GM19193 (cell line): Measurements from ENCODE around the gene NXNL1.

ENCODE experiments used
- POLR2A ChIP-seq: IDR thresholded peaks from 4 replicates; pipeline ENCODE4 v1.6.1; 2011; ENCODE audit not compliant: insufficient read depth, insufficient read length; ENCODE audit errors: extremely low read depth

NXNL1 gene

DNA sequence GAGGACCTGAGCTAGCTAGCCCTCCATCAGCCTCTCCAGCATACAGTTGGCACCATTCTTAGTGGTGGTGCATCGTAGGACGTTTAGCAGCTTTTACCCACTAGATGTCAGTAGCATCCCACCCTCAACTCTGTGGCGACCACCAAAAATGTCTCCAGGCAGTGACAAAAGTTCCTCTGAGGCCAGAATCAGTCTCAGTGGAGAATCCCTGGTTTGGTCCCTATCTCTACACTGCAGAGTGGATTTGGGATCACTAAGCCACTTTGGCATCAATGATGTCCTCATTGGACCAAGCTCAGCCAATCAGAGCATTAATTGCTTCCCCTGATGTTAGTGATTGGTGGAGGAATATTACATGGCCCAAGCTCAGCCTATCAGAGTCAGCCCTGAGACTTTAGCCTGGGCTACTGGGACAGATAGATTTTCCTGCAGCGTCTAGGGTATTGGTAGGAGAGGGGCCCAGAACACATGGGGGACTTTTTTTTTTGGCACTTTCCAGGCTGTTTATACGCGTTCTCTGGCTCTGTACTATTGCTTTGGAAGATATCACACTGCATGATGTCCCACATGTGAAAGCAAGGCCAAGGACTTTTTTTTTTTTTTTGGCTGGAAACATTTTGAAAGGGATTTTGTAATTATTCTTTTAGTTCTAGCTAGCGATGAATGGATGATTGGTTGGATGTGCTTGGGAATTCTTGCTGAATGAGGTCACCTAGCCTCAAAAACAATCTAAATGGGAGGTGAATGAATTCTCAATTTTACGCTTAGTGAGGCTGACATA is 19.3 kb downstream of the NXNL1 start:
- TF ChIP-seq POLR2A, result no peak

- no peak for TF ChIP-seq POLR2A
These were observed 23.9 kb downstream of the NXNL1 start for GRCh38 chr19:17436874-17437267.

GRCh38 chr19:17436094-17436873 is 24.4 kb downstream of the NXNL1 start:
- TF ChIP-seq POLR2A, result no peak

- TF ChIP-seq POLR2A, result no peak
These were observed 25.5 kb downstream of the NXNL1 start for GRCh38 chr19:17435218-17435617.

GRCh38 chr19:17431417-17431816 is 29.3 kb downstream of the NXNL1 start:
- TF ChIP-seq POLR2A, result no peak

DNA sequence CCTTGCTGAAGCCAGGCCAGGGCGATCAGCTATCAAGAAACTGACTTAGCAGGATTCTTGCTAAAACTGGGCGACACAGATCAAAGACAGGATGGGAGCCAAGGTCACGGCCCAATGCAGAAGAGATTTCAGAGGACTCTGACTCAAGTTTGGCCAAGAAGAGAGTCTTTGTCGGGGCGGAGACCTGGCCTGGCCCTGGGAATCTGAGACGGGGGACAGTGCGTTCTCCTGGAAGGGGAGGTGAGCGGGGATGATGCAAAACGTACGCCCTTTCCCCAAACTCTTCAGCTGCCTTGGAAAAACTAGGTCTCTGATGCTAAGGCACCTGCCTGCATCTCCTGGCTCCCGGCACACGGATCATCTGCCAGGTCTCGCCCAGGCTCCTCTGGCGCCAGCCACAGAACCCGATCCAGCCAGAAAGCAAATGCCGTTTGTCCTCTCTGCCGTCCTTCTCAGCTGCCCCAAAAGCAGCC is 31.0 kb downstream of the NXNL1 start:
- no peak for TF ChIP-seq POLR2A

GRCh38 chr19:17424743-17425365 is 35.9 kb downstream of the NXNL1 start:
- no peak for TF ChIP-seq POLR2A

GRCh38 chr19:17423429-17424208 is 37.1 kb downstream of the NXNL1 start:
- TF ChIP-seq POLR2A, result no peak

DNA sequence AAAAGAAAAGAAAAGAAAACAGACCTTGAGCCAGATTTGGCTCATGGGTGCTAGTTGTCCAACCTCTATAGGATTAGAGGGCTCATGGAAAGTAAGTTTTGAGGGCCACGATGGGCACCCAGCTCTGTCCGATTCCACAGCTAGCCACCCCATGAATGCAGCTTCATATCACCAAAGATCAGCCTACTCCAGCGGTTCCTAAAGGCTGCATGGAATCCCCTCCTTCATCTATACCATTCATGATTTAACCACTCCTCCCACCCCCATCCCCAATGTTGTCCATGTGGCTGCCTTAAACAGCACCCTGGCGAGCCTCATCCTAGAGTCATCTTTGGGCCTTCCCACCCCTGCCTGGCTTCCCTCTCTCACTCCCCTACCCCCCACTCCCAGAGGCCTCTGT is 38.8 kb downstream of the NXNL1 start:
- TF ChIP-seq POLR2A, result no peak

DNA sequence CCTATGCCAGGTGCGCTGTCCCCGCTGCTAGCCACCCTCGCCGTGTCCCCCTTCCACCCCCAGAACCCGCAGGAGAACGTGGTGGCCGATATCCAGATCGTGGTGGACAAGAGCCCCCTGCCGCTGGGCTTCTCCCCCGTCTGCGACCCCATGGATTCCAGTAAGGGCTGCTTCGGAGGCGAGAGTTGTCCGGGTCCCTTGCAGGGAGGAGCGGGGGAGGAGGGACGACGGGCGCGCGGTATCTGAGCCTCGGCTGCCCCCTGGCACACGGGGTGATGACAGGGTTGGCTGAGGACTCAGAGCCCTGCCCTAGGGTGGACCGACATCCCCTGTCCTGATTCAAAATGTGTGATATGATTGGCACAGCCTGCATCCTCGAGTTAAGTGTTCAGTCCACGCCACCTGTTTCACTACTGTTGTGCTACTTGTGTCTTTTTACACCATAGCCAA is 40.2 kb downstream of the NXNL1 start:
- TF ChIP-seq POLR2A, result no peak

GRCh38 chr19:17419621-17420474 is 40.9 kb downstream of the NXNL1 start, which contains the start of gene MVB12A:
TSS of gene MVB12A (plus strand) at chr19:17420047. CDS start at chr19:17420136, 89 bp downstream.
- TF ChIP-seq POLR2A, result no peak

- no peak for TF ChIP-seq POLR2A
These were observed 41.5 kb downstream of the NXNL1 start for GRCh38 chr19:17419154-17419620.

GRCh38 chr19:17418710-17419109 is 42.0 kb downstream of the NXNL1 start:
- TF ChIP-seq POLR2A, result no peak

DNA sequence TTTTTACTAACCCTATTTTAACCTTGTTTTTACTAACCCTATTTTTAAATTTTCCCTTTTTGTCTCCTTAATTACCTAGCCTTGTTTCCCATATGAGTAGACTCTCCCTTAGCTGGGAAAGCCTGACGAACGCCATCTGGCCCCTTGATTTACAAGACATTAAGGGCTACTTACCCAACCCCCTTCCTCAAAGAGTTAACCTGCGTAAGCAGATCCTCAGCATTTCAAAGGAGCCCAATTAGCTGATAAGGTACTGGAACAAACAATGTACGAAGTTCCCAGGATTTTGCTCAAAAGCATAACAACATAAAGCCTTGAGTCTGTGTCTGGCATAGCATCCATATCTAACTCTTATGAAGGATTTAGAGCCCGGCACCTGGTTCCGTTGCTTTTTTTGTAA is 45.6 kb downstream of the NXNL1 start:
- TF ChIP-seq POLR2A, result no peak

DNA sequence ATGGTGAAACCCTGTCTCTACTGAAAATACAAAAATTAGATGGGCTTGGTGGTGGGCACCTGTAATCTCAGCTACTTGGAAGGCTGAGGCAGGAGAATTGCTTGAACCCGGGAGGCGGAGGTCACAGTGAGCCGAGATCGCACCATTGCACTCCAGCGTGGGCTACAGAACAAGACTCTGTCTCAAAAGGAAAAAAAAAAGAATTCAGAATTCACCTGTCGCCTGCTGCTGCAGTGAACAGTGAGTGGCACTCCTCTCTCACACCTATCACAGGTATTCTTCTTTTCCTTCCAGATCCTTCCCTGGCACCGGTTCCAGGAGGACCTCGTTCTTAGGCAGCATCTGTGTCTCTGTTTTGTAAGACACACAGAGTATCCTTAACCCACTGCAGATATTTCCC is 46.6 kb downstream of the NXNL1 start:
- TF ChIP-seq POLR2A, result no peak
